GM18858 (cell line): ENCODE results near the gene SLC18B1.
A peak's percentile ranks its signal among the peaks of the same experiment; 100 is the strongest.
"Not testable (repeated sequence)": the region's sequence is repeated elsewhere in the genome, so short reads cannot be mapped to it uniquely, and the experiment has no call there.

Experiments
- ATAC-seq: cut with Tn5 transposase; IDR thresholded peaks from one replicate; pipeline ENCODE4 v1.9.1; 2021; ENCODE audit not compliant: unreplicated experiment

Gene SLC18B1

DNA sequence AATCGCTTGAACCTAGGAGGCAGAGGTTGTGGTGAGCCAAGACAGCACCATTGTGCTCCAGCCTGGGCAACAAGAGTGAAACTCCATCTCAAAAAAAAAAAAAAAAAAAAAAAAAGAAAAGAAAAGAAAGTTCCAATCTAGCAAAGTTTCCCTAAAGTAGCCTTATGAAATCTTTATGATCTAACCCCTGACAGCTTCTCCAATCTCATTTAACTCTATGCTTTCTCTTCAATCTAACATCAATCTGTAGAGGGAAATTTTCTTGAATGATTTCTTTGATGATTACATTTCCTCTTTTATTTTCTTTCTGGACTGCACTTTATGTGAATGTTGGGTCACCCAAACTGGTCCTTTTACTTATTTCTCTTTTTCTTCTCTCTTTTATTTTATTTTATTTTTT is 2.2 kb upstream of the SLC18B1 start:
- ATAC-seq: no peak

- ATAC-seq: peak; percentile 88
Measured at GRCh38 chr6:132798869-132799538, 567 bp upstream of the SLC18B1 start.

DNA sequence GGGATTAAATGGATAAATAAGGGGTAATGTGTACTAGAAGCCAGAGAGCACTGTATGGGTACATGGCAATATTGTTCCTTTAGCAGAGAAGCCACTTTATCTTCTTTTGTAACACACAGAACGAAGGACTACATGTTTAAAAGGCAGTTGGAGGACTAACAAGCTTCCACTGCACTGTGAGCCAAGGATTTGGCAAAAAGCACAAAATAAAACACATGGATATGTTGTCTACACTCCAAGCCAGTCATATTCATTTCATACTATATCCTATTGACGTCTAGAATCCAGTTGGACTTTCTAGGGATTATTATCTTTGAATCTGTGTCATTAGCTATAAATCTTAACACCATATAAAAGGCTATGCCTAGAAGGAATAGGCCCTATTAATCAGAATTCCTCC is 3.0 kb downstream of the SLC18B1 start:
- ATAC-seq: no peak

DNA sequence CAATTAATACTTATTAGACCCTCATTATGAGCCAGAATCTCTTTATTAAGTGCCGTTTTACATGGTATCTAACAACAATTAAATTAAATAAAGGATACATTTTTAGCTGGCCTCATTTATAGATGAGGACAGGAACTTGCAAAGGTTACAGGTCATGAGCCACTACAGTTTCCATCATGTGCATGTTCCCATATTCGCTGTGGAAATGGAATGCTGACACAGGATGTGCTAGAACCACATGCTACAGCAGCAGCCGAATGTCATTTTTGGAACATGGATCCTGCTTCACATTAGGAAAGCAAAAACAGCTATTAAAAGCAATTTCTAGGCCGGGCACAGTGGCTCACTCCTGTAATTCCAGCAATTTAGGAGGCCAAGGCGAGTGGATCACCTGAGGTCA is 5.9 kb downstream of the SLC18B1 start:
- ATAC-seq: no peak

DNA sequence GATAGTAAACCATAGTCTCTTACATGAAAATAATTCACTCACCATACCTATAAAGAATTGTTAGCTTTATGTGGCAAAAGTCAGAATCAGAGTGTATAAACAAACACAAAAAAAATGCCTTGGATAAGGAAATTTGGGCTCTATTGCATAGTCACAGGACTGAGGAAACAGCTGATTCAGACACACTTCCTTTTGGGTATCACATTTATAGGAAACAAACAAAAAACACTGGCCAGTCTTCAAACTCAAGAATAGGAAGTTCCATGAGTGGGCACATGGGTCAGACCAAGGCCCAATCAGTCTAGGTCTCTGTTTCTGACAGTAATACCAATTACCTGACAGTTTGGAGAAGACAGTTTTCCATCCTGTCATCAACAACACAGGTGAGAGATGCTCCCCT is 8.0 kb downstream of the SLC18B1 start:
- no peak for ATAC-seq

DNA sequence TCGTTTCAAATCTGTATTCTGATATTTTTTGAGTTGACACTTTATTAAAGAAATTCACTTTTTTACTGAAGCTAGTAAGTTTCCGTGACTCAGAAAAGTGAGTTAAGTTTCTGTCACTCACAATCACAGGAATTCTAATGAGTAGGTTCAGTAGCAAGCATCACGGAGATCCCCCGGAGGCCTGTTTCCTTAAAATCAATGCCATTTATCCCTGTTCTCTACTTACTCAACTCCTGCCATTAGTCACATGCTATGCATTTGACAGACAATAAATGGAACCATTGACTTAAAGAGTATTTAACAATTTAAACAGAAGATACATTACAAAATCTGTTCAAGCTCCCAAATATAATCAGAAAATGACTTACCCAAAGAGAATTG is 9.1 kb downstream of the SLC18B1 start:
- ATAC-seq: no peak

GRCh38 chr6:132788658-132789395 is 9.6 kb downstream of the SLC18B1 start:
- ATAC-seq: no peak

DNA sequence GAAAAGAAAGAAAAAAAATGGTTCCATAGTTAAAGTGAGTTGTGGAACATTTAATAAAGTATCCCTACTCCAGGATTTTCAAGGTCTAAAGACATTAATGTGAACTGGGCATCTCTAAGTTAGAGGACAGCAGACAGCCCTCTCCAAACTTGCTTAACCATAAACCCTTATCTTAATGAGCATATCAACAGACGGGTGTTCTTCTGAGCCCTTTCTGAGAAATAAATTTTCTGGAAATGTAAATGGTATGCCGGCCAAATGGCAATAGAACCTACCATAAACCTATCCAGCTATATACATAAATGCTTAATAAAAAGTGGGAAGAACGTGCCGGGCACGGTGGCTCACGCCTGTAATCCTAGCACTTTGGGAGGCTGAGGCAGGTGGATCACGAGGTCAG is 12.5 kb downstream of the SLC18B1 start:
- ATAC-seq: no peak

DNA sequence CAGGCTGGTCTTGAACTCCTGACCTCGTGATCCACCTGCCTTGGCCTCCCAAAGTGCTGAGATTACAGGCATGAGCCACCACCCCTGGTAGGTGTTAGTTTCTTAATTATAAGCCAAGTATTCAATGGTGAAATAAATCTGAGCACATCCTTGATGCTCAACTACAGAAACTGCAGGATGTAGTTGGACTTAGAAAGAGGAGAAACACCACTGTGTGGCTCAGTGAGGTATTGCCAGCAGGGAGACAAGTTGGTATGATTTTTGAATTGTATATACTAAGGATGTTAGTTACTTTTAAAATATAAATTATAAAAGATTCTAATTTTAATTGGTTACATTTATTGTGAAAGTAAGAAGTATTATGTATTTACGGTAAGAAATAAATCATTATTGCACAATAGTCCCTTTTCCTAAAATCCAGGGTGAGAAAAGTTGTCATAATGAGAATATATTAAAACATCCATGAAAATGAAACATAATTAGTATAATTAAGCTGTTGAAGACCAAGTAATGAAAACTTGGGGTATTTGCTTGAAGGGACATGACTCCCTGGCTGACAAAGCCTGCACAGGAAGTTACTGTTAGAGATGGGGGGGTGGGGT is 17.6 kb downstream of the SLC18B1 start:
- ATAC-seq: no peak

DNA sequence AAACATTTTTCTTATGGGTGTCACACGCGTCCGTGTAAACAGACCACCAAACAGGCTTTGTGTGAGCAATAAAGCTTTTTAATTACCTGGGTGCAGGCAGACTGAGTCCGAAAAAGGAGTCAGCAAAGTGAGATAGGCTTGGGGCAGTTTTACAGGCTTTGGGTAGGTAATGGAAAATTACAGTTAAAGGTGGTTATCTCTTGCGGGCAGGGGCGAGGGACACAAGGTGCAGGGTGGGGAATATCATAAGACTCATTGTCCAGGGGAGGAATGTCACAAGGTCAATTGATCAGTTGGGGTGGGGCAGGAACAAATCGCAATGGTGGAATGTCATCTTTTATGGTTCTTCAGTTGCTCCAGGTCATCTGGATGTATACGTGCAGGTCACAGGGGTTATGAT is 20.6 kb downstream of the SLC18B1 start:
- ATAC-seq: not testable (repeated sequence)

GRCh38 chr6:132768051-132768517 is 30.4 kb downstream of the SLC18B1 start:
- ATAC-seq: peak; percentile 64

- no peak for ATAC-seq
Measured at GRCh38 chr6:132765560-132765959, 32.9 kb downstream of the SLC18B1 start.

DNA sequence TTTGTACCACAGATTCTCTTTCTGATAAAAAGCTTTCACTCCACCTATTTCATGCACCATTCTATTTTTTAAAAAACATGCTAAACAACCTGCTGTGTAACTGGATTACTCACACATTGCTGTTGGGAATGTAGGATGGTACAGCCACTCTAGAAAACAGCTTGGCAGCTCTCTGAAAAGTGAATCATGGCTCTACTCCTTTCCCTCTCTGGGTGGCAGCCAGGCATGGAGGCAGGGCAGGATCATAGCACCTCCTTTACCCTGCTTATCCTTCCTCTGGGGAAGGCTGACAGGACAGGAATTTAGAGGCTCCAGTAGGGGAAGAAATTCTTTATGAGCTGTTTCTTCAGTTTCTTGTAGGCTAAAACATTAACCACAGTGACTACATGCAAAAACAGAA is 34.1 kb downstream of the SLC18B1 start:
- no peak for ATAC-seq

DNA sequence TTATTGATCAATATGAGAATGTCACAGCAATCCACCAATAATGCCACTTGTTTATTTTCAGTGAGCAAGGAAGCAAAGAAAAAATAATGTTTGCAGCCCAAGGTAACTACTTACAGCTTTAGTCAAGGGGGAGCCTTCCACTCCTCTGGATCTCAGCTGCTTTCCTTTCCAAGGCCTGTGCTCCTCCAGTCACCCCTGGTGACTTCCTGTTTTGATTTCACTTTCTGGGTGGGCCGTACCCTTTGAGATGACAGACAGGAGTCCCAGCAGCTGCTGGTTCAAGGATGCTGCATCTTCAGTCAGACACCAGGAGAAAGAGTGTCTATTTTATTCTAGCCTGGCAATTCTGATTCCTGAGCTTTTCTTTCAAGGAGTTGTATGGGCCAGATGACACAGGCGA is 35.2 kb downstream of the SLC18B1 start:
- peak; percentile 91 for ATAC-seq

DNA sequence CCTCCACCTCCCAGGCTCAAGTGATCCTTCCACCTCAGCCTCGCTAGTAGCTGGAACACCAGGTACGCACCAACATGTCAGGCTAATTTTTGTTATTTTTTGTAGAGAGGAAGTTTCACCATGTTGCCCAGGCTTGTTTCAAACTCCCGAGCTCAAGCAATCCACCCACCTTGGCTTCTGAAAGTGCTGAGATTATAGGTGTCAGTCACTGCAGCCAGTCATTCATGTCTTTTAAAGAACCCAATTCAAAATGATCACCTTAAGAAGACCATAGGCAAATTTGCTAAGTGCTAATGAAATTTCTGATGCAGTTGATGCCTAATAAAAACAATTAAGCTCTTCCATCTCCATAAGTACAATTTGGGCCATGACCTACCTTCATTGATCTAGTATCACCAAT is 38.2 kb downstream of the SLC18B1 start:
- no peak for ATAC-seq

GRCh38 chr6:132758689-132759088 is 39.7 kb downstream of the SLC18B1 start:
- no peak for ATAC-seq

- no peak for ATAC-seq
Measured at GRCh38 chr6:132752255-132752654, 46.2 kb downstream of the SLC18B1 start.

- ATAC-seq: no peak
Measured at GRCh38 chr6:132751828-132752227, 46.6 kb downstream of the SLC18B1 start.

DNA sequence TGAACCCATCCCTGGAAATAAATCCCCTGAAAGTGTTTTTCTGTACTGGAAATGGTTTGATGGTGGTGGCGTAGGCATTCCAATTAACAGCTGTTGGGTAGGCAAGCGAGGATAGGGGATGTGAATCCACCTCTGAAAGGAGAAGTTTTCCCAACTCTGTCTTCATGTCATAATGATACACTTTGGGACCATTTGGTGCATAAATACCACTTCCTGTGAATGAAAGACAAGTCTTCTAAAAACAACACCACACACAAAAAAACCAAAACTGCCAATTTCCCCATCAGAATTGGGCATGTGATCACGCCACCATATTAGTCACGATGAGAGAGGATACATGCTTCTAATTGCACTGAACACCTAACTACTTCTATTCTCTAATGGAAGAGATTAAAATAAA is 47.1 kb downstream of the SLC18B1 start:
- peak; percentile 44 for ATAC-seq

- ATAC-seq: peak; percentile 82
Measured at GRCh38 chr6:132750455-132751248, 47.8 kb downstream of the SLC18B1 start.

- ATAC-seq: no peak
Measured at GRCh38 chr6:132749111-132749510, 49.3 kb downstream of the SLC18B1 start.
